Fibroblast of skin of abdomen (primary cell): ENCODE results near the gene COG4.

Experiments
- DNase-seq: peaks from one replicate; pipeline ENCODE4 v3.0.0-alpha.2; 2013

The COG4 gene

GRCh38 chr16:70432723-70433457, 90.5 kb downstream of the COG4 start:
- no peak for DNase-seq

GRCh38 chr16:70432356-70432722, 91.0 kb downstream of the COG4 start:
- no peak for DNase-seq

- no peak for DNase-seq
These were observed 92.5 kb downstream of the COG4 start for GRCh38 chr16:70430667-70431536.
